Measurements from ENCODE around the gene HINT3.

DNA sequence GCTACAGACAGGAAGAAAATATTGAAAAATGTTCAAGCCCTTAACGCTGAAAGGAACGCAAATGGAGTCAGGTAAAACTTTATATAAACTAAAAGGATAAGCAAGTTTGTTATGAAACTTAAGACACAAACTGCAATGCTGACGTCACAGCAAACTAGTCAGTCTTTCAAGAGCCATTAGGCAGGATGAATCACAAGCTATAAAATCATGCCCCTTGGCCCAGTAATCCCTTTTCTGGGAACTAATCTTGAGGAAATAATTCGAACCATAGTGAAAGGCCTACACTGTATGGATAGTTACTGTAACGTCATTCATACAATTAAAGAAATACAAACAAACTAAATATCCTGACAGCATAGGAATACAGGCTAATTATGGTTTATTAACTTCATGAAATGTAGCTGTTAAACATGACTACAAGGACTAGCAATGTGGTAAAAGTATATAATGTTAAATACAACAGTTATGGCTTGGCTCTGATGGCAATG is 42.7 kb upstream of the HINT3 start:
- TF ChIP-seq EZH2 (IDR thresholded peaks at IDR 0.05; ENCODE audit: borderline replicate concordance, low read depth, low read length, severe bottlenecking) (no peak), CTCF (IDR thresholded peaks at IDR 0.05; ENCODE audit: extremely low read depth in 1 of 2, insufficient read depth in 1 of 2, low read depth in 1 of 2, low read length in 2 of 2) (no peak), POLR2A (IDR thresholded peaks at IDR 0.05; ENCODE audit: low read depth, low read length) (no peak), FOS (IDR thresholded peaks at IDR 0.05; ENCODE audit: borderline replicate concordance, insufficient read depth, low read length) (peak; percentile 45), POLR2AphosphoS5 (IDR thresholded peaks at IDR 0.05; ENCODE audit: insufficient read depth, low read depth, low read length) (no peak)

All from endothelial cell of umbilical vein (primary cell).